Upper lobe of left lung (tissue), 4 donors: ENCODE measurements around the gene PRM3.

Experiments used
- EP300 ChIP-seq, 4 donors: sonication (generic); formaldehyde crosslinking; IDR thresholded peaks; one replicate each; pipeline ENCODE4 v1.5.1; 2017; ENCODE audit warnings: antibody characterized with exemption in 4 of 4, control low read depth in 2 of 4
- POLR2A ChIP-seq, 4 donors: fragments of 450-650 bp; IDR thresholded peaks; one replicate each; pipeline ENCODE4 v1.5.1; 2016 to 2017; ENCODE audit warnings: antibody characterized with exemption in 4 of 4, mild to moderate bottlenecking in 2 of 4
- POLR2AphosphoS5 ChIP-seq, 2 donors: sonication (generic); formaldehyde crosslinking; IDR thresholded peaks; one replicate each; pipeline ENCODE4 v1.5.1; 2017; ENCODE audit warnings: antibody characterized with exemption in 2 of 2
- TF ChIP-seq, protein P1 (sequence below), 6 experiments: fragments of 450-650 bp in 4 of 6; fragments of 200-600 bp in 2 of 6; sonication (generic) in 2 of 6; IDR thresholded peaks; one replicate each; pipeline ENCODE4 v1.5.1; 2016 to 2019; ENCODE audit warnings: antibody characterized with exemption in 6 of 6

- TF ChIP-seq EP300 (IDR thresholded peaks at IDR 0.05): no peak
- TF ChIP-seq, protein P1, sequence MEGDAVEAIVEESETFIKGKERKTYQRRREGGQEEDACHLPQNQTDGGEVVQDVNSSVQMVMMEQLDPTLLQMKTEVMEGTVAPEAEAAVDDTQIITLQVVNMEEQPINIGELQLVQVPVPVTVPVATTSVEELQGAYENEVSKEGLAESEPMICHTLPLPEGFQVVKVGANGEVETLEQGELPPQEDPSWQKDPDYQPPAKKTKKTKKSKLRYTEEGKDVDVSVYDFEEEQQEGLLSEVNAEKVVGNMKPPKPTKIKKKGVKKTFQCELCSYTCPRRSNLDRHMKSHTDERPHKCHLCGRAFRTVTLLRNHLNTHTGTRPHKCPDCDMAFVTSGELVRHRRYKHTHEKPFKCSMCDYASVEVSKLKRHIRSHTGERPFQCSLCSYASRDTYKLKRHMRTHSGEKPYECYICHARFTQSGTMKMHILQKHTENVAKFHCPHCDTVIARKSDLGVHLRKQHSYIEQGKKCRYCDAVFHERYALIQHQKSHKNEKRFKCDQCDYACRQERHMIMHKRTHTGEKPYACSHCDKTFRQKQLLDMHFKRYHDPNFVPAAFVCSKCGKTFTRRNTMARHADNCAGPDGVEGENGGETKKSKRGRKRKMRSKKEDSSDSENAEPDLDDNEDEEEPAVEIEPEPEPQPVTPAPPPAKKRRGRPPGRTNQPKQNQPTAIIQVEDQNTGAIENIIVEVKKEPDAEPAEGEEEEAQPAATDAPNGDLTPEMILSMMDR (IDR thresholded peaks at IDR 0.05): no peak
- TF ChIP-seq POLR2A (IDR thresholded peaks at IDR 0.05): no peak
- no peak for TF ChIP-seq POLR2AphosphoS5 (IDR thresholded peaks at IDR 0.05)
These were observed 43.5 kb downstream of the PRM3 start for GRCh38 chr16:11229906-11230305.
